NCI-H2029 treated with DMSO at 0.1 percent for 48 hours (cell line): ENCODE measurements around the gene ETS1.

ENCODE experiments used
- DNase-seq: peaks from one replicate; lab custom pipeline; 2025; lab: John Stamatoyannopoulos, UW

ETS1 gene

DNA sequence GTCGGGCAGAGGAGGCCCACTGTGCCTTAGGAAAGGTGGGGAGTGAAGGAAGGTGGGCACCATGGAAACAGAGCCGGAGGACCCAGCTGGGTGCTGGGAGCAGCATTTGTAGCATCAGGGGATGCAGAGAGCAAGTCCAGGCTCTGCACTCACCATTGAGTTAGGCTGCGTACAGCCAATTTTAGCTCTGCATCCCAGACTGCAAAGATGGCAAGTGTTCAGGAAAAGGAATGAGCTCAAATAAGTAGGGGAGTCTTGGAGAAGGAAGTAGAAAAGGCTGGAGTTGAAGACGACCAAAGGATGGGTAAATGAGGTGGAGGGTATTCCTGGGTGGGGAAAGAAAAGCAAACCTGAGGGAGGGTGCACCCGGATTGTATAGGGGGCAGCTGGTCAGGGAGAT lies 31.6 kb upstream of the ETS1 start:
- DNase-seq = no peak

DNA sequence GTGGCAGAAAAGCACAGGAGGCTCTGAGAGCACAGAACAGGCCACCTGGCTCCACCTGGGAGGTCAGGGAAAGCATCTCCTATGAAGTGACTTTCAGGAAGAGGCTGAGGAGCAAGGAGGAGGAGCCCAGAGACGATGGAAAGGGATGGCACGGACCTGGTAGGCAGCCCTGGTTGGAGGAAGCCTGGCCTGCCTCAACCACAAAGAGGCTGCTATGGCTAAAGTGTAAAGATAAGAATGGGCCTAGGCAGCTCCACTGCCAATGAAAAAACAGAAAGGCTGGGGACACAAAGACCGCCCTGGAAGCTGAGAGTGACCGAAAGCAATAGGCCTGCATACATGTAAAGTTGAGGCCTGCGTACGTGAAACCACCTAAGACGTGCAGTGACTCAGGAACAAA lies 31.2 kb upstream of the ETS1 start:
- no peak for DNase-seq

DNA sequence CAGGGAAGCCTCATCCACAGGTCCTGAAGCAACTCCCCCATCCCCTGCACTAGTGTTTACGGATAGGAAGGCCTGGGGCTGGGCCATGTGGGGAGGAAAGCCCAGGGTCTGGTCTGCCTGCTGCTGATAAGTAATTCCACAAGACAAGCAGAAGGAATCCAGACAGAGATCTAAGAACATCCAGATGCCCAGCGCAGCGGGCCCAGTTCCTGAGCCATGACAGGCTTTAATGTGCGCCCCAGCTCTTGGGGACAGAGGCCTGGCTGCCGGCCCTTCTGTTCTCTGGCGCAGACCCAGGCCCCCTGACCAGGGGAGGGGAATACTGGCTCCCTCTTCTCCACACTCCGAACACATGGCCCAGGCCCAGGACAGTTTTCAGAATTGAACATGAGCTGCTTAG lies 28.8 kb upstream of the ETS1 start:
- no peak for DNase-seq

DNA sequence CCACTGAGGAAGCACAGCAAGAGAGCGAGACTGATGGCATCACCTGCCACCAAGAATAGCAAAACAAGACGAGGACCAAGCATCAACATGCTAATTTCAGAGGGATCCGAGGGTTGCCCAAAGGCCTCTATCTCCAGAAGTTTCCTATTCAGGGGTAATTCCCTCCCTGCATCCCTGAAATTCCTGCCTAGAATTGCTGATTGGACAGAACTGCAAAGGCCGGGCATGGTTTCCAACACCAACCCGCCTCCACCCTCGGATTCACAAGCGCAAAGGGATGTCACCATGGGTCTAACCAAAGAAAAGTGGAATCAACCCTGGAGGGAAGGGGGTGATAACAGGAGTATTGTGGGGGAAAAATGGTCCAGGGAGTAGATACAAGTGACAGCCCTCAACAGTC lies 28.3 kb upstream of the ETS1 start:
- DNase-seq = no peak

DNA sequence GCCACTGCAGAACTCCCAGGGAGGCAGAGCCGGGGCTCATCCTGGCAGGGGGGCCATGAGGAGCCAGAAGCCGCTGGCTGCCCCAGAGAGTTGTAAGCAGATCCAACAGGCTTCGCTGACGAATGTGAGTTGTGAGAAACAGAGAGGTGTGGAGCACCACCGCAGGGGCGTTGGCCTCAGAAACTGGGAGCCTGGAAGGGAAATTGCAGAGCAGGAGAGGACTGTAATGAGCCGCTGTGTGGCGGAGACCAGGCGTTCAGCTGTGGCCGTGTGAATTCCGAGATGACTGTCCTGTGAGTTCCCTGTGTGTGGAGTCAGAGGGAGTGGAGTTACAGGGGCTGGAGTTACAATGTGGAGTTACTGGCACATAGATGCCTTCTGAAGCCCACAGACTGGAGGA lies 27.7 kb upstream of the ETS1 start:
- no peak for DNase-seq

DNA sequence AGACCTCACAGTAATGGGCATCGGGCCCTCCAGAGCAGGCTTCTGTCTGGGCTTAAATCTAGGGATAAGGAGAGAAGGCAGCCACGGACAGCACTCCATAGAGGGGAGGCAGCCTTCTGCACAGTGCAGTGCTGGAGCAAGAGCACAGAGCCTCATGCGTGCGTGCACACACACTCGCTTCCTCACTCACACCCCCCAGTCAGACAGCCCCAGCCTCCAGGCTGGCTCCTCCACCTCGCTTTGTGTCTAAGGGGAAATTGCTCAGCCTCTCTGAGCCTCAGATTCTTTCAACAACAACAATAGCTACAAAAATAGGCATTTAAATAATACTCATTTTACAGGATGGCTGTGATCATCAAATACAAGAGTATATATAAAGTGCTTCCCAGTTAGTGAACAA lies 26.7 kb upstream of the ETS1 start:
- peak; percentile 32 for DNase-seq

DNA sequence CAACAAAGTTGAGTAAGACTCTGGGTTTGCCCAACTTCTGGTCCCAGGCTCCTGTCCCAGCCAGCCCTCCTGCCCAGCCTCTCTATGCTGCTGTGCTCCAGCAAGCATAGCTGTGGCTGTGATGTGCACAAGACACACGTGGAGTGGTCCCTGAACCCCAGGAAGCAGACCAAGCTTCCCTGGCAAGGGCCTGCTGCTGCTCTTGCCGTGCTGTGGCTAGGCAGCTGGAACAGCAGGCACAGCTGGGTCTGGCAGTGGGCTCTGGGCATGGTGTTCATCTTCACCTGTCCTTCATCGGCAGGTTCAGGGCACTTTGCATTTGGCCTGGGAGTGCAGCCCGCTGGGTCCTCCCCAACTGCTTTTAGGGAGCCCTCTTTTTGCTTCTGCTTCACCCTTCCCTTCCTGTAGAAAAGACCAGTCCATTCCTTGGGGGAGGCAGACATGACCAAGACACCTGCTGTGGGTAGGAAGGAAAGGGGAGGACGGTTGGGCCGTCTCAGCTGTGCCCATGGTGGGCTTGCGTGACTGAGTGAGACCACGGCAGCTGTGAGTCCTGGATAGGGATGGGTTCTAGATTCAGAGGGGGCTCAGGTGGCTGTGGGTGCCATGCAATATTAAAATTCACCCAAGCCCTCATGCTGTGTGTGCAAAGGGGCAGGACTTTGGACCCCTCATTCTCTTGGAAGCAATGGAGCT lies 26.1 kb upstream of the ETS1 start:
- no peak for DNase-seq

DNA sequence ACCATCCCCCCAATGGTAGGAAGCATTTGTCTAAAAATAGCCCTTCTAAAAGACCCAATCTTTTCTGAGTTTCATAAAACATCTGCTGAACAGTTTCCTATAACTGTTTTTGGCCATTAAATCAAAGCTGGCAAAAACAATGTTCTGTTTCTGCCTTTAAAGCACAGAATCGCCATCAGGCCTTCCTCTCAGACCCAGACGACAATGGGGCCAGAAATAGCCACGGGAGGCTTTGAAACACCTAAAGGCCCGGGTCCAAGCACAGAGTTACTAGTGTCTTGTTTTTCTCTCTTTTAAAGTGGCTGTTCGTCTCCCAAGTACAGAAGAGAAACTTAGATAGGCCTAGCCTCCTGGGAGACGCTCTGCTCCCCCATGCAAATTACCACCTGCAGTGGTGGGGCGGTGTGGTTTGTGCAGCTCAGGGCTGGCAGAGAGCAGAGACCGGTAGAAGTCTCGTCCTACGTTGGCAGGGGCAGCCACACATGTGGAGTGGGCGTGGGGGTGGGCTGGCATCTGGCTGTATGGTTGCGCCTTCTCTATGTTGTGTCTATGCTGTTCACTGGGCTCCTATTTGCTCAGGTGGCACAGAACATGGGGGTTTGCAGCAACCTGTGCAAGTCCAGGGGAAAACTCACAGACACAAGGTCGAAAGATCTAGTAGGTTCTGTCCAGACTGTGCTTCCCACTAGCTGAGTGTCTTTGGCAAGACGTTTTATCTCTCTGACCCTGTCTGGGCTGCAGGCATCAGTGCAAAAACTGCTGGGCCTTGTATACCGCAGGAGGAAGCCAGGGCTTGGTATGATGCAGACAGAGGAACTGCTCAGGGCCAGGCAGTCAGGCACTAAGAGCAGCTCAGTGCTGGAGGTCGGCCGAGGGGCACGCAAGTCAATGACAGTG lies 23.6 kb upstream of the ETS1 start:
- DNase-seq = no peak

DNA sequence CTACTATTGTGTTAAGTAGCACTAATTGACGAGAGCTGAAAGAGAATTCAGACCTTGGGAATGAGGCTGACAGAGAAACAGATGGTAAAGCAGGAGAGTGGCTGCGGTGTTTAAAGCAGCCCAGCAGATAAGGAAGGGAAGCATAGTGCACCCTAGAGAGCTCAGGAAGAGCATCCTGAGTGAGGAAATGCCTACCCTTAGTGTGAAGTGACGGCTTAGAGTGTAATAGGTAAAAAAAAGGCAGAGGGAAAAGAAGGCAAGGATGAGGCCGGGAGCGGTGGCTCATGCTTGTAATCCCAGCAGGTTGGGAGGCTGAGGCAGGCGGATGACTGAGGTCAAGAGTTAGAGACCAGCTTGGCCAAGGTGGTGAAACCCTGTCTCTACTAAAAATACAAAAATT lies 22.4 kb upstream of the ETS1 start:
- DNase-seq = no peak

DNA sequence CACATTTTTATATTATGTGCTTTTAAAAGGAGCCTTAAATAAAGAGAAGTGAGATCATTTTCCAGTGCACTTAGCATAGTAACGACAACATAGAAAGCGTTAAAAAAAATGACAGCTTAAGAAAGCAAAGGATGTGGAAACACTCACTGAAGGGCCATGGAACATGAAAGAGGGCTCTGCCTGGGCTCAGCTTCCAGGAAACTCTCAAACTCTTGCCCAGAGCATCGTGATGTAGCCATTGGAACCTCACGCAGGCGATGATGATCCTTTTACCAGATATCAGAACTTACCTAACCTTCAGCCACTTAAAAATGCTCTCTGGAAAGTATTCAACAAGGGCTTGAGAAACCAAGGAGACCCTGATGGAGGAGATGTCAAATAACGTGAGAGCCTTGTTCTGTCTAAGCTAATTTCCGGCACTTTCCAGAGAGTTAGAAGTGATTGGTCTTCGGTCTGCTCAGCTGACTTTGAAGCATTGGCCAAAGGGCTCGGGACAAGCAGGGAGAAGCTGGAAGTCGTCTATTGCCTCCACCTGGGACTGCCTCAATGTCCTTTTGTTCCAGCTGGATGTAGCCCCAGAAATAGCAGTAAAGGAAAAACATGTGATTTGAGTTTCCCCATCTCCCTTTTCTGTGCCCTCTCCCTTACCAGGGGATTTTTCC lies 21.5 kb upstream of the ETS1 start:
- DNase-seq = no peak

DNA sequence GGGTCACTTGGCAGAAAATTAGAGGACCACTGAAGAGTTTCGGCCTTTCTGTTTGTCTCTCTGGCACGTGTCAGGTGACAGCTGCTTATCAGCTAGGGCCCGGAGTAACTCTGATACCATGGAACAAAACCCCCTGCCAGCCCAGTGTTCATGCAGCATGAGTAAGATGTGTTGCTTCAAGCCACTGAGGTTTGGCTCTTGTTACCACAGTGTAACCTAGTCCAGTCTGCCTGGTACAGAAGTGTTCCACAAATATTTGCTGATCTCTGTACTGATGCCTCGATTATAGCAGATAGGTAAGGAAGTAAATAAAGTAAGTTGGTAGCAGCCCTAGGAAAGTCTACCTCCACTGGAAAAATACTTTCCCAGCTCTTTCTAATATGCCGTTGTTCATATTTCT lies 20.5 kb upstream of the ETS1 start:
- DNase-seq = peak; percentile 83

DNA sequence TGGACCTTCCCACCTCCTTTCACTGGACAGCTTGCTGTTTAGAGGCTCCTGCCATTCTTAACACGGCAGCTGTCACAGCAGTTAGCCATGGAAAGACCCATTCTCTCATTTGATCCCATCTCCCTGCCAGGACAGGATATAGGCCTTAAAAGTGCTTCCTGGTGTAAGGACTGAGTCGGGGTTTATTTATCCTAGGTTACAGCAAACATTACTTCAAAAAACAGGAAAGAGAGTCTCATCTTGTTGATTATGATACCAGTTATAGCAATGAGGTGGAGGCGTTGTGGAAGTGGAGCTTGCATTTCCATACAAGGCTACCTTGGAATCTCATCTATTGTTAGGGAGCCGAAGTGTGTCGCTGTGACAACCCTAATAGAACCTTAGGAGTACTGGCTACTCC lies 17.4 kb upstream of the ETS1 start:
- peak; percentile 94 for DNase-seq

DNA sequence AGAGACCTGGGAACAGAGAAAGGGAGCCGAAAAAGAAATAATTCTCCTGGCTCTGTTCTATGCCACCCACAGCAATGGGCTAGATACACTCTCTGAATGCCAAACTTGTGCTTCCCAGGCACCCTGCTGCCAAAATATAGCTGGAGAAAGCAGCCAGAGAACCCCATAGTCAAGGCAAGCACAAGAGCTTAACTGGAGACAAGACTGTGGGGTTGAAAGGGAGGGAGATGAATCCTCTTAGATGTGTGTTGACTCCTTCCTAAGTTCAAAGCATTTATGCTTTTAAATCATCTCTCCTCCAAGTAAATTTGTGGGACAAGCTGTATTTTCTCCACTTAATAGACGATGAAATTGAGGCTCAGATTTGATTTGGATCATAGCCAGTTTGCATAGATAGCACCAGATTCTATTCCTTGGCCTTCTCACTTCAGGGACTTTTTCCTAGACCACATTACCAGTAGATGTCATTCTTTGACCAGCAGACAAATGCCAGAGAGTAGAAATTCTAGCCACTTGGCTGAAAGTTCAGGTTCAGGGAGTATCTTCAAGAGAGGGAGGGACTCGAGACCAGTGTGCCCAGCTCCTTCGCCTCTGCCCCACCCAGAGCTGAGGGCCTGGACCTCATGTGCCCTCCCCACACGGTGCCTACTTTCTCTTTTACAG lies 16.5 kb upstream of the ETS1 start:
- DNase-seq = peak; percentile 56

DNA sequence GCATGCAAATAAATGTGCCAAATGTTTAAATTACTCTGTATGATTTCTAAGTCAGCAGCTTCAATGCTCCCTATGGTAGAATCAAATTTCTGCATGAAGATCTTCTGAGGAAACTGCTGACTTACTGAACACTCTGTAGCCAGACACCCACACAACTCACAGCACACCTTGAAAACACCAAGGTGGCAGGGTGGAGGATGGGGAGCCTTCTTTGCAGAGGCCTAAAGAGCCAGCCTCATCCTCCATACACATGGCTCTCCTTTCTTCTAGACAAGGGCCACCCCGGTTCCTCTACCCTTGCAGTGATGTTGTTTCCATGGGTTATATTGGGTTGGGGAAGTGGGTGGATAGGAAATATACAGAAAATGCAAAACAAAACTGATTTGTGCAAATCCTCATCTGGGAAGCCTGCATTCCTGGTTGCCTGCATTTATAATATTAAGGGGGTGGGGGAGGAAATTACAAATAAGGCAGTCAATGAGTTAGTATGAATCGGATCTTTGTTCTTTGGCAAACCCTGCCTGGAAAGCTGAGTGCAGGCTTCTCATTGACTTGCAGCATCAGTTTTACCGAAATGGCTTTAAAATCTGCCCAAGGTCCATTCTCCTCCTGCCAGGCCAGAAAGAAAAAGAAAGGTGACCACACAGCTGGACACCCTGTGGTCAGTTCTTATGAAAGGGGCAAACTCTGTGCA lies 15.8 kb upstream of the ETS1 start:
- no peak for DNase-seq

DNA sequence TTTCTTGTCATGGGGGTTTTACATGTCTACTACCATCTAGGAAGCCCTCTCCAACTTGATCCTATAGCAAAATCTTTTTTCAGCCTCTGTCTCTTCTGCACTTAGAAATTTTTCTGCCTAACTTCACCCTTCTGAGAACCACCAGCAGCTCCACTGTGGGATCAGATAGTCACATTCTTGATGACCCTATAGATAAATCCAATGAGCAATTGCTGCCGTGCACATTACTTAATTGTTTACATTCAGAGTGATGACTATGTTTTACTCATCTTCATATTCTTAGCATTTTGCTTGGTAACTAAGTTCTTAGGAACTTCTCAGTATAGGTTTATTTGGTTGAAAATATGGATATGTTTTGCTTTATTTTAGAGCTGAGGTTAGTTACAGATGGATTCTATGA lies 12.4 kb upstream of the ETS1 start:
- no peak for DNase-seq

DNA sequence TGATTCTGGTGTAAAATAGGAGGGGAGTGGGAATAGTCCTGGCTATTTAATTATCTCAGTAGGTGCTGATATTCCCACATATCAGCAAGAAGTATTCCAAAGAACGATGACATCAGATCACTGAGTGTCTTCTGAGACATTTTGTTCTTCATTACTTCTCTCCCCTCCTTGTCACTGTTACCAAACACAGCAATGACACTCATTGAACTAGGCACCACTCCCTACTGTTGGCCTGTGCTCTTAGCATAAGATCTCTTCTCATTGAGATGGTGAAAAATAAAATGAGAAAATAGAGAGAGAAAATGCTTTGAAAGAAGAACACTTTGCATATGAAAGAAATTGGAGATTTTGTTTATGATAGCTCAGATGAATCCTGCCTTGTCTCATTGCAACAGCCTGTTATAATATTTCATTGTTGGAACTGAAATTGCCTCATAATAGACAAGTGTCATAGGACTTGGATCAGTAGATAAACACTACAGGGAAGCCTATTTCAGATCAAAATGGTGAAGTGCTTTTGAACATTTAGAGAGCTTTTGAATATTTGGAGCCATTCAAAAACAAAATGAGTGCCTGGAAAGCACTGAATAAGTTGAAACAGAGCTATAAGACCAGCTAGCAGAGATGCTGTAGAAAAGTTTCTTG lies 11.3 kb upstream of the ETS1 start:
- DNase-seq = peak; percentile 63

DNA sequence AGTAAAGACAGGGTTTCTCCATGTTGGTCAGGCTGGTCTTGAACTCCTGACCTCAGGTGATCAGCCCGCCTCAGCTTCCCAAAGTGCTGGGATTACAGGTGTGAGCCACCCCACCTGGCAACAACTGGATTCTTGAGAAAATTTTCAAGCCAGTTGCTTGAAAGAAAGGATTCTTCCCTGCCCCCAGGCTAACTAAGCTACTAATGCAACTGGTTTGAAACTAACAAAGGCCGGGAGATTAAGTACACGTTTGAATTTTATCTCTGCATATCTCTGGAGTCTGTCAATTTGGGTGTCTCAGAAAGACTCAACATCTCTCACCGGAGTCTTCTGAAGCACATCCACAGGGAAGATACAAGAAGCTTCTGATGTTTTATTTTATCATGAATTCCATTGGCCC lies 10.7 kb upstream of the ETS1 start:
- DNase-seq = no peak

DNA sequence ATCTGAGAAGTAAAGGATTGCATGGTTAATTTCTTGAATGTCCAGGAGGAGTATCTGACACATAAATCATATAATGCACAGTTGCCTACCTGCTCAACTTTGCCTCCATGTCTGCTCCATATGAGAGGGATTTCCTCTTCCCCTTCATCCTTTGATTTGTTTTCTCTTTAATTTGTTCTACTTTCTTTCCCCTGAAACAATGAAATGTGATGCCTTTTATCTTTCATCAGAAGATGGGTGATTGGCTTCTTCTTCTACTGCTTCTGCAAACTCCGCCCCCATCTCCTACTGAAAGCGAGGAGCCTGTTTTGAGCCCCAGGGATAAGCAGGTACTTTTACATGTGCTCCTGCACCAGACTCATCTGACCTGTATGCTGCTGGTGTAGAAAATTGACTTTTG lies 9.9 kb upstream of the ETS1 start:
- DNase-seq = no peak

DNA sequence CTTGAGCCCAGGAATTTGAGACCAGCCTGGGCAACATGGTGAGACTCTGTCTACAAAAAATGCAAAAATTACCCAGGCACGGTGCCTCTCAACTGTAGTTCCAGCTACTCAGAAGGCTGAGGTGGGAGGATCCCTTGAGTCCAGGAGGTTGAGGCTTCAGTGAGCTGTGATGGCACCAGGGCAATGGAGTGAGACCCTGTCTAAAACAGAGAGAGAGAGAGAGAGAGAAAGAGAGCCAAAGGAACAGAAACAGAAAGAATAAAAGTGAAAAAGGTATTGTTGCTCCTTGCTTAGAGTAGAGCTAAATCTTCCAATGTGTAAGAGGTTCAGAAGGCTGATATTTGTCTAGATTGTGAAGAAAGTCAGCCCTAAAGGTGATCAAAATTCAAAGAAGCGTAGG lies 8.9 kb upstream of the ETS1 start:
- DNase-seq = no peak

DNA sequence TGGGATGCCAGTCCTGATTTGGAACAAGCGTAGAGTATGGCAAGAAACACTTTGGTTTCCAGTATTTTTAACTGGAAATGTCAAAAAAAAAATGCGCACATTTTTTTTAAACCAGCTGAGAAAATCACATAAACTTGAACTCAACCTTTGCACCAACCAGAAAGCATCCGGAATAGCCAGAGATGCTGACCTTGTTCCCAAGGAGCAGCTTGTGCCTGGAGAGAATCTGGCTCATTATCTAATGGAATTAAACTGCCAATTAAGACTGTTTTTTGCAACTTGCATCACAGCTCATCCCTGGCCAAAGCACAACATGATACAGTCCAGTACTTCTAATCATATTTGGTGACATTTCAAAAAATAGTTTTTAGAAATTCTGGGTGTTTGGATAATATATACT lies 8.4 kb upstream of the ETS1 start:
- no peak for DNase-seq

DNA sequence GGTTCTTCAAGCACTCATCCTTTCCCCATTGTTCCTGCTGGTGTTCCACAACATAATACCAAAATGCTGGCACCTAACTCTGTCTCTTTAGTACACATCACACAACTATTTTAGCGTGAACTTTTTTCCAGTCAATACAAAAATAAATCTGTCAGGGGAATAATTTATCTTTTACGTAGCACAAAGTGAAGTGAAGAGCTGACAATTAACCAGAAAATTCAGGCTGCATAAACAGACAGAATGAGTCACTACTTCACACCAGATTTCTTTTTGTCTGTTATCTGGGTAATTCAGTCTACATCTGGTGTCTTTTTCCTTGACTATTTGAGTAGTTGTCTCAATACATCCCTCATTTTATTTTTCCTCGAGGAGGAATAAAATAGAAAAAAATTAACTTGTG lies 7.9 kb upstream of the ETS1 start:
- no peak for DNase-seq

DNA sequence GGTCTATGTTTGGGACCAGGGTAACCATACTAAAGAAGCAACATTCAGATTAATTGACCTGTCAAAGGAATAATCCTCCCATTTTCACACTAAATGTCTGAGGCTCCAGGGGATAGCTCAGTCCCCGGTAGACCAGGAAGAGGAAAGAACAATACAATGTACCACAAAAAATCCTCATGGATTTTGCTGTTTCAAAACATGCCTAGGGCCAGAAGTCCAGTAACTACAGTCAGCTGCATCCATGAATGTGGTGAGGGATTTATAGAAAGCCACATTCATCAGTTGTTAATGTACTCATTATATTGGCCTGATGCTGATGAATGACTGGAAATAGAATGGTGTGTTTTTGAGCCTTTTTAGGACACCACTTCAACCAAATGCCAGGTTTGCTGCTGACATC lies 6.9 kb upstream of the ETS1 start:
- no peak for DNase-seq
